B cell (primary cell): ENCODE data around the gene ERVW-1. TPM values are rescaled to one million over a fixed set of nuclear protein-coding genes. Genes with fewer than 3 reads are reported as not detected.

ENCODE experiments used
- ATAC-seq: fragments of 200-7000 bp; cut with Tn5 transposase; one replicate; pipeline ENCODE4 v1.10.0; 2021; ENCODE audit warnings: low read depth, mild to moderate bottlenecking, moderate number of reproducible peaks, moderate library complexity
- CTCF ChIA-PET: fragments of 350-600 bp; sonication (Branson Sonifier 250); formaldehyde crosslinking; loops from one replicate; lab custom pipeline; 2021; ENCODE audit warnings: antibody characterized with exemption, inconsistent platforms; lab: Charles Lee
- POLR2A ChIA-PET: fragments of 350-600 bp; sonication (Branson Sonifier 250); formaldehyde crosslinking; loops from one replicate; lab custom pipeline; 2021; ENCODE audit warnings: antibody characterized with exemption; lab: Charles Lee
- DNase-seq: peaks from one replicate; pipeline ENCODE4 v3.0.0; 2013
- H2AFZ ChIP-seq: 2 replicates; pipeline ENCODE4 v1.6.1; 2012; ENCODE audit warnings: mild to moderate bottlenecking, low read depth, low read length; ENCODE audit not compliant: insufficient read depth, poor library complexity, severe bottlenecking
- H3K27ac ChIP-seq, 2 donors: 1 replicate in 1 of 2; 2 replicates in 1 of 2; pipeline ENCODE4 v1.5.1; 2012 to 2013; ENCODE audit warnings: low read length in 2 of 2, mild to moderate bottlenecking in 2 of 2, moderate library complexity in 1 of 2
- H3K27me3 ChIP-seq, 4 experiments: fragments of 200-600 bp in 1 of 4; sonication (generic) in 1 of 4; replicated peaks in 1 of 4; 1 replicate in 2 of 4; 2 replicates in 2 of 4; pipeline versions ENCODE4 v1.6.1 to v1.7.0; 2013 to 2016; ENCODE audit warnings: low read length in 3 of 4, mild to moderate bottlenecking in 2 of 4, mixed read lengths in 1 of 4, moderate library complexity in 1 of 4; ENCODE audit not compliant: insufficient read depth in 4 of 4, control insufficient read depth in 3 of 4; ENCODE audit errors: control extremely low read depth in 1 of 4
- H3K36me3 ChIP-seq, 2 experiments: replicated peaks in 1 of 2; 1 replicate in 1 of 2; 2 replicates in 1 of 2; pipeline versions ENCODE4 v1.6.1 to v1.7.1; 2013; ENCODE audit warnings: low read length in 1 of 2; ENCODE audit not compliant: insufficient read depth in 2 of 2, control insufficient read depth in 1 of 2; ENCODE audit errors: control extremely low read depth in 1 of 2, extremely low read depth in 1 of 2
- H3K4me1 ChIP-seq, 2 donors: fragments of 200-600 bp in 1 of 2; sonication (generic) in 1 of 2; 1 replicate in 1 of 2; 2 replicates in 1 of 2; pipeline versions ENCODE4 v1.5.1 to v1.6.1; 2013 to 2017; ENCODE audit warnings: low read length in 2 of 2; ENCODE audit not compliant: control insufficient read depth in 2 of 2, insufficient read depth in 2 of 2
- H3K4me2 ChIP-seq: replicated peaks from 2 replicates; pipeline ENCODE3; 2012; ENCODE audit warnings: mild to moderate bottlenecking, low read depth, low read length; ENCODE audit not compliant: poor library complexity, severe bottlenecking
- H3K4me3 ChIP-seq, 5 experiments: fragments of 200-600 bp in 1 of 5; sonication (generic) in 1 of 5; 1 replicate in 3 of 5; 2 replicates in 2 of 5; pipeline versions ENCODE4 v1.5.1 to v1.7.0; 2011 to 2016; ENCODE audit warnings: low read length in 4 of 5, mild to moderate bottlenecking in 4 of 5, low read depth in 2 of 5, control low read depth in 1 of 5, moderate library complexity in 1 of 5; ENCODE audit not compliant: insufficient read depth in 1 of 5; ENCODE audit errors: control extremely low read depth in 1 of 5, extremely low read depth in 1 of 5
- H3K79me2 ChIP-seq: fragments of 200-600 bp; sonication (generic); one replicate; pipeline ENCODE4 v1.6.0; 2016; ENCODE audit warnings: low read length; ENCODE audit not compliant: control insufficient read depth, insufficient read depth
- H3K9ac ChIP-seq: fragments of 200-600 bp; sonication (generic); 2 replicates; pipeline ENCODE4 v1.6.1; 2017; ENCODE audit warnings: mild to moderate bottlenecking, low read length, moderate library complexity
- H3K9me3 ChIP-seq, 3 donors: one replicate each; pipeline versions ENCODE4 v1.6.1 to v1.7.1; 2013; ENCODE audit warnings: low read length in 2 of 3; ENCODE audit not compliant: control insufficient read depth in 2 of 3, insufficient read depth in 1 of 3; ENCODE audit errors: control extremely low read depth in 1 of 3
- H4K20me1 ChIP-seq: 2 replicates; pipeline ENCODE4 v1.6.0; 2012; ENCODE audit warnings: mild to moderate bottlenecking, low read length; ENCODE audit not compliant: insufficient read depth, control insufficient read depth, poor library complexity, severe bottlenecking
- H3K27ac Mint-ChIP-seq: one replicate; pipeline ENCODE4 v1.8.0; 2021; ENCODE audit warnings: mixed read lengths
- H3K27me3 Mint-ChIP-seq: one replicate; pipeline ENCODE4 v1.8.0; 2021; ENCODE audit warnings: mixed read lengths
- H3K4me1 Mint-ChIP-seq: one replicate; pipeline ENCODE4 v1.8.0; 2021; ENCODE audit warnings: mixed read lengths
- H3K4me3 Mint-ChIP-seq: one replicate; pipeline ENCODE4 v1.8.0; 2021; ENCODE audit warnings: mixed read lengths
- H3K9me3 Mint-ChIP-seq: one replicate; pipeline ENCODE4 v1.8.0; 2022; ENCODE audit warnings: mixed read lengths; ENCODE audit not compliant: insufficient read depth
- EZH2 ChIP-seq: IDR thresholded peaks from 2 replicates; pipeline ENCODE4 v1.6.1; 2012; ENCODE audit warnings: borderline replicate concordance, low read depth, mild to moderate bottlenecking, moderate library complexity, low read length; ENCODE audit not compliant: insufficient read depth, poor library complexity, severe bottlenecking
- WGBS: methylation state at CpG from one replicate; pipeline ENCODE4 v1.1.5; 2013; ENCODE audit warnings: missing lambda C conversion rate; ENCODE audit not compliant: insufficient coverage; 5-methylcytosine and 5-hydroxymethylcytosine counted together
- intact Hi-C: fragments of 100-400 bp; cut with micrococcal nuclease; formaldehyde crosslinking; loops from one replicate; pipeline ENCODE4 v1.10.0; 2022
- polyA plus RNA-seq: library from polyadenylated mRNA; depleted of rRNA; stranded (reverse); fragments of >200 nt; gene quantifications from 2 replicates; pipeline ENCODE4 v1.2.3, GENCODE V29; 2012
- total RNA-seq, 2 donors: library from RNA; stranded (reverse); fragments of 120-200 nt in 1 of 2; gene quantifications; 1 replicate in 1 of 2; 2 replicates in 1 of 2; pipeline versions ENCODE4 v1.2.3 to v1.2.4, GENCODE V29; 2013 to 2022
- TF ChIP-seq, protein P1 (sequence below): fragments of 200-600 bp; IDR thresholded peaks from one replicate; pipeline ENCODE4 v1.8.0; 2022; ENCODE audit warnings: antibody characterized with exemption, mild to moderate bottlenecking

Gene ERVW-1
- total and polyA plus RNA-seq, 2 donors (not counting 1 experiment from before 2014, with no cell fraction given), result not detected

DNA sequence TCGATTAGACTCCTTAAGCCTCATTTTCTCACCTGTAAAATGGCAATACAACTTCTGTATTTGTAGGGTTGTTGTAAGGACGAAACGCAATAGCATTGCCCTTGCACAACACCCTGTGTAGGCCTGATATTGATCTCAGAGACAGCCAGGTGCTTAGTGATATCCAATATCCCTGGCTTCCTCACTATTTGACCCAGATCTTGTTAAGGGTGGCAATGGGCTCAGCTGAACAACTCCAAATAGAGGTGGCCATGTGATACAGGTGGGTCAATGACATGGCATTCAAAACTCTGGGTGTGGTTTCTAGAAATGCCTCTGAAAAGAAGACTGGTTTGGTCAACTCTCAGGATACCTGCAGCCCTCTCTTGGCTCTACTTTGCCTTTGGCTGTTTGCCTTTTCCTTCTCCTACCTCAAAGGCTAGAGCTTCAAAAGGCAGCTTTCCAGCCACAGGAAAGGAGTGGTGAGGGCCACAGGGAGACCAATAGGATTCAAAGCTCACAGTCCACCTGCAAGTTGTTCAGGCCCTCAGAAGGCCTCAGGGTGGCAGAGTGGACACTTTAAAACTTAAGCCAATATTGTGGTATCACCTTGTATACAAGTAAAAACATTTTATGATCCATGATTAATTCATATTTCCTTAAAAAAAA is 45.3 kb downstream of the ERVW-1 start:
- ATAC-seq (no peak), DNase-seq (no peak)
- Histone ChIP-seq H3K4me2 (no peak overlapping the region), H4K20me1 (no peaks in the 10 kb centered on the region), H3K27me3 (no peaks in the 10 kb centered on the region), H3K79me2 (no peaks in the 10 kb centered on the region), H3K9me3 (no peaks in the 10 kb centered on the region), H2AFZ (no peak overlapping the region), H3K4me1 (no peaks in the 10 kb centered on the region), H3K27ac (no peak overlapping the region), H3K36me3 (no peaks in the 10 kb centered on the region), H3K4me3 (no peak overlapping the region), H3K9ac (no peak overlapping the region)
- Mint-ChIP-seq H3K27me3 (peaks cover 26% of the 10 kb centered on the region), H3K27ac (no peak overlapping the region), H3K4me3 (no peak overlapping the region), H3K4me1 (no peaks in the 10 kb centered on the region), H3K9me3 (no peaks in the 10 kb centered on the region)
- ChIA-PET CTCF (no interaction called here), POLR2A (no interaction called here)
- WGBS, result no CpG with 5 or more reads among the region's 3 CpGs
- intact Hi-C loops, result no loop called here
- TF ChIP-seq EZH2, result no peak
- TF ChIP-seq, protein P1, sequence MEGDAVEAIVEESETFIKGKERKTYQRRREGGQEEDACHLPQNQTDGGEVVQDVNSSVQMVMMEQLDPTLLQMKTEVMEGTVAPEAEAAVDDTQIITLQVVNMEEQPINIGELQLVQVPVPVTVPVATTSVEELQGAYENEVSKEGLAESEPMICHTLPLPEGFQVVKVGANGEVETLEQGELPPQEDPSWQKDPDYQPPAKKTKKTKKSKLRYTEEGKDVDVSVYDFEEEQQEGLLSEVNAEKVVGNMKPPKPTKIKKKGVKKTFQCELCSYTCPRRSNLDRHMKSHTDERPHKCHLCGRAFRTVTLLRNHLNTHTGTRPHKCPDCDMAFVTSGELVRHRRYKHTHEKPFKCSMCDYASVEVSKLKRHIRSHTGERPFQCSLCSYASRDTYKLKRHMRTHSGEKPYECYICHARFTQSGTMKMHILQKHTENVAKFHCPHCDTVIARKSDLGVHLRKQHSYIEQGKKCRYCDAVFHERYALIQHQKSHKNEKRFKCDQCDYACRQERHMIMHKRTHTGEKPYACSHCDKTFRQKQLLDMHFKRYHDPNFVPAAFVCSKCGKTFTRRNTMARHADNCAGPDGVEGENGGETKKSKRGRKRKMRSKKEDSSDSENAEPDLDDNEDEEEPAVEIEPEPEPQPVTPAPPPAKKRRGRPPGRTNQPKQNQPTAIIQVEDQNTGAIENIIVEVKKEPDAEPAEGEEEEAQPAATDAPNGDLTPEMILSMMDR, result no peak

DNA sequence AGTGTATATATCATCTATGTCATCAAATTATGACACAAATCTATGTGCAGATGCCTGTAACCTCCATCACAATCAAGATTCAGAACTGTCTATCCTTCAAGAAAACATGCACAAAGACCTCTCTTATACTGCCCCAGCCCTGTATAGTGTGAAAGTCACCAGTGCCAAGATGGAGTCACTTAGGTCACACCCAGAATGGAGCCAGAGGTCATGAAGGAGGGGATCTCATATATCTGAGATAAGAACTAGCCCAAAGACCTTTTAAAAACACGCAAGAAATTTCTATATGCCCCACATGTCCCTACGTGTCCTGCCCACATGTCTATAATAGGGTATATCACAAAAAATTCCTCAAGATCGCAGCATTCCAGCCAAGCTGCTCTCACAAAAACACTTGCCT is 50.6 kb downstream of the ERVW-1 start:
- H3K4me1 Mint-ChIP-seq, result peaks cover 10% of the 10 kb centered on the region
- Histone ChIP-seq H3K27me3 (peaks cover 0 to 6% (median 0%) of the 10 kb centered on the region in 4 experiments), H4K20me1 (no peaks in the 10 kb centered on the region), H3K9me3 (no peaks in the 10 kb centered on the region), H3K36me3 (no peaks in the 10 kb centered on the region), H3K79me2 (no peaks in the 10 kb centered on the region), H3K4me3 (no peak overlapping the region), H3K27ac (no peak overlapping the region), H3K9ac (no peak overlapping the region), H3K4me2 (no peak overlapping the region), H2AFZ (no peak overlapping the region), H3K4me1 (peaks cover 4% of the 10 kb centered on the region in 2 donors)
- H3K27me3 Mint-ChIP-seq, result peaks cover 31% of the 10 kb centered on the region
- CTCF ChIA-PET, result interaction anchor here (1.1 to 7.9 kb wide), 2 partner anchors 12 to 19 kb away, joined by 3 to 133 read pairs; partner anchors contain the start of gene GATAD1
- 100% methylated on average over 3 of the region's 3 CpGs for WGBS
- no peaks in the 10 kb centered on the region for H3K9me3 Mint-ChIP-seq
- intact Hi-C loops, result no loop called here
- no peak for ATAC-seq
- H3K27ac Mint-ChIP-seq, result no peak overlapping the region
- DNase-seq, result no peak
- no peak overlapping the region for H3K4me3 Mint-ChIP-seq
- POLR2A ChIA-PET, result no interaction called here
- TF ChIP-seq EZH2, result no peak
- TF ChIP-seq, protein P1, result no peak
